D721Med (cell line): ENCODE data around the gene PELO.

Experiments
- DNase-seq: peaks from one replicate; pipeline ENCODE4 v3.0.0; 2011; ENCODE audit warnings: low spot score; ENCODE audit not compliant: insufficient read length
- FAIRE-seq: peaks from 2 replicates; lab custom pipeline; 2011; peaks lifted over from hg19 to GRCh38; lab: Jason Lieb, UNC
- CTCF ChIP-seq: IDR thresholded peaks from 2 replicates; pipeline ENCODE4 v1.5.1; 2012; ENCODE audit warnings: mild to moderate bottlenecking, control low read depth; ENCODE audit not compliant: insufficient read depth; ENCODE audit errors: missing control alignments

PELO gene

GRCh38 chr5:52771343-52772039, 16.2 kb upstream of the PELO start:
- FAIRE-seq (no peak), DNase-seq (no peak)
- TF ChIP-seq CTCF, result no peak

DNA sequence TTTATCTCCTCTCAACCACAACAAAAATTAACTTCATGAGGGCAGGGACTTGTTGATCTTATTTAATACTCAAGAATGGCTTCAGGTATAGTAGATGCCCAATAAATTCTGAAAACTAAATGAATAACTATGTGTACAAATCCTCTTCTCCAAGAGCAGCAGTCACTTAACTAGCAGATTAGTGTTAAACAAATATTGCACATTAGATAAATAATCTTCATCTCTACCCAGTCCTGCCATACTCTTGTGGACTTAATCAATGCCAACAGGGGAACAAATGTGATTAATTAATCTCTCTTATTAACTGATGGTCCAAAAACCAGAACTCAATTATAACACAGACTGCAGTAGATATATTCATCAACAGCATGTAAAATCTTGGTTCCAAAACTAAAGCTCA, 15.0 kb upstream of the PELO start:
- no peak for TF ChIP-seq CTCF
- DNase-seq, result no peak
- no peak for FAIRE-seq

GRCh38 chr5:52773342-52773741, 14.4 kb upstream of the PELO start:
- DNase-seq, result no peak
- FAIRE-seq, result no peak
- TF ChIP-seq CTCF, result no peak

DNA sequence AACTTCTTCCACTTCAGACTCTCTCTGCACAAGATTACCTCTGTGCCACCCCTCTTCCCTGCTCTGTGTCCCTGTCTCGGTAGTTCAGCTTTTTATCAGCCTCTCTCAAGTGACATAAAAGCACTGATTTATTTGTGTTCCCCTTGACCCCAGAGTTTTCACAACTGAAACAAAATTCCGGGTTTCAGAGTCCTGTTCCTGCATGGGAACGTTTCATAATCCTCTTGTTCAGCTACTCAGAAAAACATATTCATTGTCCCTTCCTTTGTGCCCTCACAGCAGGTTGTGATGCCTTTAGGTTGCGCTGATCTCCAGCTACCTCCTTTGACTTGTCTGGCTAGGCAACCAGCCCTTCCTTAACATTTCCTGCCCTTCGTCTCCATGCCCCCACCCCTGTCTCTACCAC, 13.7 kb upstream of the PELO start:
- no peak for TF ChIP-seq CTCF
- DNase-seq (no peak), FAIRE-seq (no peak)

- FAIRE-seq (no peak), DNase-seq (no peak)
- no peak for TF ChIP-seq CTCF
These were observed 11.6 kb upstream of the PELO start for GRCh38 chr5:52776116-52776515.

GRCh38 chr5:52777186-52777585, 10.5 kb upstream of the PELO start:
- FAIRE-seq (no peak), DNase-seq (no peak)
- no peak for TF ChIP-seq CTCF

DNA sequence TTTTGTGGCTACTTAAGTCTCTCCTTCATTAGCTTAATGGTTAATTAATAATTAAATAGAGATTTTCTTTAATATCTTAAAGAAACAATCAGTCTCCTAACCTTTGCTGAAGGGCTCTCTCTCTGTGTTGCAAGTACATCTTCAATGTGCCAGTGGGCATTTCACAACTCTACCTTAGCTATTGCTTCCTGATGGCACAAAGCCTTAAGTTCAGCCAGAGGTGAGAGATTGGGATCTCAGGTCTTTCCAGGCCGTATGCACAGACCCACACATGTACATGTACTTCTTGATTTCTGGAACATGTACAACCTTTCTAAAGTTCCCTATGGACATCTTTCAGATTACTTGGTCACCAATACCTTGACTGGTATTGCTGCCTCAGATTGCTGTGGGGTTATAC, 8.9 kb upstream of the PELO start:
- DNase-seq (no peak), FAIRE-seq (no peak)
- no peak for TF ChIP-seq CTCF
